GM18873 (cell line): ENCODE data around the gene TSEN54.

Experiments
- ATAC-seq: cut with Tn5 transposase; IDR thresholded peaks from one replicate; pipeline ENCODE4 v1.9.1; 2021; ENCODE audit warnings: mild to moderate bottlenecking, moderate library complexity, moderate number of reproducible peaks; ENCODE audit not compliant: unreplicated experiment, low FRiP score

The TSEN54 gene

DNA sequence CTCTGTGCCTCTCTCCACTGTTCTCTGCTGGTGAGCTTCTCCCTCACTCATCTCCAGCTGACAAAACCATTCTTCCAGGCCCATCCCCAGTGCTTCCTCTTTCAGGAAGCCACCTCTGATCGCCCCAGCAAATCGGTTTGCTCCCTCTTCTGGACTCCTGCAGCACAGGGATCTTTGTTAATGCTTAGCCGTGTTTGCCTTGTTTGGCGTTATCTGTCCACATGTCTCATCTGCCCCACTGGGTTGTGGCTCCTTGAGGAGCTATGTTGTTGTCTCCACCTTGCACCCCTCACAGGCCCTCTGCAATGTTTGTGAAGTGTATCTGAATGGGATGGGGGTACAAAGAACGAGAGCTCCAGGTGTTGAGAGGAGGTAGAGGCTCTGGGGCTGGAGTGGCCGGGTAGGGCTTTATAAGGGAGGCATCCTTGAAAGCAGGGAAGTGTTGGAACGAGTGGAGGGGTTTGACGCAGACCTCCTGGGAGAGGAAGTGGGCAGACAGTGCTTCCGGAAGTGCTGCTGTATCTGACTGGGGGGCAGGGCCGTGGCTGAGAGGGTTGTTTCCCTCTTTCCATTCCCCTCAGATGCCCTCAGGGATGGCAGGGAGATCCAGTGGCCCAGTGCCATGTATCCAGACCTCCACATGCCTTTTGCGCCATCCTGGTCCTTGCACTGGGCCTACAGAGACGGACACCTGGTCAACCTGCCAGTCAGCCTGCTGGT, 28.8 kb upstream of the TSEN54 start:
- no peak for ATAC-seq

DNA sequence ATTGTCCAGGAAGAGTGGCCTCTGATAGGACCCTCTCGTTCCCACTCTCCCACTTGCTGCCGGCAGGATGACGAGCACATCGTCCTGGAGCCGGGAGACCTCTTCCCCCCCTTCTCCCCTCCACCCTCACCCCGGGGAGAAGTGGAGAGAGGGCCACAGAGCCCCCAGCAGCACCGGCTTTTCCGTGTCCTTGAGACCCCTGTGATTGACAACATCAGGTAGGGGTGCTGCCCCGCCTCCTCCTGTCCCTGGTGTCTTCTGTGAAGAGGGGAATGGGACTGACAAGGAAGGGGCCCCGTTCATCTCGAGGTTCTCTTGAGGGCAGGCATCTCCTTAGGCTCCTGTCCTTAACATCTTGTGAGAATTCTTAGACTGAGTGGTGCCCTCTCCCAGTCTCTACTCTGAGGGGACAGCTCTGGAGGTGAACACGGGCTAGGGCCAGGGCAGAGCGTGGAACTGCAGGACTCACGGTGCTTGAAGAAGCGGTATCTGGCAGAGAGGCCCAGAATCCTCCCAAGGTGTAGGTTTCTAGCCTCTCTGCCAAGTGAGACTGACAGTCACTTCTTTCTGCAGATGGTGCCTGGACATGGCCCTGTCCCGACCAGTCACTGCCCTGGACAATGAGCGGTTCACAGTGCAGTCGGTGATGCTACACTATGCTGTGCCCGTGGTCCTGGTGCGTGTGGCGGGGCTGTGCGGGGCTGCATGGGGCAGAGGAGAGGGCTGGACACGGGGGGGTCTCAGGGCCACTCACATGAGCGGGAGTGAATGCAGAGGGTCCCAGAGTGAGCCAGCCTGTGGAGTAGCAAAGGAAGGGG, 27.4 kb upstream of the TSEN54 start:
- no peak for ATAC-seq

DNA sequence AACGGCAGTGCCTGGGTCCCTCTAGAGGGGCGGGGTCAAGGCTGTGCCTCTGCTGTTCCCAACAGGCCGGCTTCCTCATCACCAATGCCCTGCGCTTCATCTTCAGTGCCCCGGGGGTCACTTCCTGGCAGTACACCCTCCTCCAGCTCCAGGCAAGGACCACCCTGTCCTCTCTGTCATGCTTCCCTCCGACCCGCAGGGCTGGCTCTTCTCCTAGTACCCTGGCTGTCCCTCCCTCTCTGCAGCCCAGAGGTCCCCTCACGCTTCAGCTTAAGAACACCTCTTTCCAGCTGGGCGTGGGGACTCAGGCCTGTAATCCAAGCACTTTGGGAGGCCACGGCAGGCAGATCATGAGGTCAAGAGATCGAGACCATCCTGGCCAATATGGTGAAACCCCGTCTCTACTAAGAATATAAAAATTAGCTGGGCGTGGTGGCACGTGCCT, 26.8 kb upstream of the TSEN54 start:
- no peak for ATAC-seq

DNA sequence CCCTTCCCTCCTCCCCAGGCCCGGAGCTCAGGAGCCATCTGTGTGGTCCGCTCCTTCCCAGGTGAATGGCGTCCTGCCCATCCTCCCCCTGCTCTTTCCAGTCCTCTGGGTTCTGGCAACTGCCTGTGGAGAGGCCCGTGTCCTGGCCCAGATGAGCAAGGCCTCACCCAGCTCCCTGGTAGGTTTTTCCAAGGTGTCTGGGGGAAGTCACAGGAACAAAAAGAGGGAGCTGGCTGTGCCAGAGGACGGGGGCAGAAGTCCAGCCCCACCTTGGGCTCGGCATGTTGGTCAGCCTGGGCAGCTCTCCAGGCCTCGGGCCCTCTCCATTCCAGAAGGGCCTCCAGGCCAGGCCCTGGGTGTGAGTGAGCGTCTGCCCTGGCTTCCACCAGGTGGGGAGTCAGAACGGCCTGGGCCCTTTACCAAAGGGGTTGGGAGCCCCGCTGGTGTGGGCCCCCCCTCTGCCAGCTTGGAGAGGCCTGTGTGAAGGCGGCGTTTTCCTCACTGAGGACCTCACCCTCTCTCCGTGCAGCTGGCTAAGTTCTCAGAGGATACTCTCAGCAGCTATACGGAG, 26.1 kb upstream of the TSEN54 start:
- no peak for ATAC-seq

DNA sequence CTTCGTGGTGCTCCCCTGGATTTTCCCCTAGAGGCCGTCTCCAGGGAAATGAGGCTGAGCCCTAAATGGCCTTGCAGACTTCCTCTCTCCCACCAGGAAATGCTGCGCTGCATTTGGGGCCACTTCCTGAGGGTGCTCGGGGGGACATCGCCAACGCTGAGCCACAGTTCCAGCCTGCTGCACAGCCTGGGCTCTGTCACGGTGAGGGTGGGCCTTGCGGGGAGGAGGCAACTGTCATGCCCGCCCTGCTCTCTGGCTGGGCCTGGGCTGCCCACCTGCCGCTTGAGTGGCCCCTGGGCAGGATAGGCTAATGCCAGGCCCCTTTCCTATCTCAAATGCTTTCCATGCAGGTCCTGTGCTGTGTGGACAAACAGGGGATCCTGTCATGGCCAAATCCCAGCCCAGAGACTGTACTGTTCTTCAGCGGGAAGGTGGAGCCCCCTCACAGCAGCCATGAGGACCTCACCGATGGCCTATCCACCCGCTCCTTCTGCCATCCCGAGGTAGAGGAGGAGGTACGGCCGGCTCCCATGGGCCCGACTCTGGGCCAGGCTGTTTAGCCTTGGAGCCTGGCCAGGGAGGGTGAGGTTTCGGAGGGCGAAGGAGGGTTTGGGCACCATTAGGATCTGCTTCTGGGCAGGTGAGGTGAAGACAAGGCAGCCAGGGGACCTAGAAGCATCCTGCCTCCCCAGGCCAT, 25.2 kb upstream of the TSEN54 start:
- ATAC-seq, result no peak

DNA sequence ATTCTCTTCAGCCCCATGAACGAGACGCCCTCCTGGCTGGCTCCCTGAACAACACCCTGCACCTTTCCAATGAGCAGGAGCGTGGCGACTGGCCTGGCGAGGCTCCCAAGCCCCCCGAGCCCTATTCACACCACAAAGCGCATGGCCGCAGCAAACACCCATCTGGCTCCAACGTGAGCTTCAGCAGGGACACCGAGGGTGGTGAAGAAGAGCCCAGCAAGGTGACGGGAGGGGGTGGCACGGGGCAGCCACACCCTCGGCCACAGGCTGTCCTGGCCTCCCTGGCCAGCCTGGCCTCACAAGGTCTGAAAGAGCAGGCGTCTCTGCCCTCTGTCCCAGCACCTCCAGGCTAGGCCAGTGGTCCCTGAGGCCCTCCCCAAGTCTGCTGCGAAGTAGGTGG, 24.6 kb upstream of the TSEN54 start:
- ATAC-seq, result no peak

DNA sequence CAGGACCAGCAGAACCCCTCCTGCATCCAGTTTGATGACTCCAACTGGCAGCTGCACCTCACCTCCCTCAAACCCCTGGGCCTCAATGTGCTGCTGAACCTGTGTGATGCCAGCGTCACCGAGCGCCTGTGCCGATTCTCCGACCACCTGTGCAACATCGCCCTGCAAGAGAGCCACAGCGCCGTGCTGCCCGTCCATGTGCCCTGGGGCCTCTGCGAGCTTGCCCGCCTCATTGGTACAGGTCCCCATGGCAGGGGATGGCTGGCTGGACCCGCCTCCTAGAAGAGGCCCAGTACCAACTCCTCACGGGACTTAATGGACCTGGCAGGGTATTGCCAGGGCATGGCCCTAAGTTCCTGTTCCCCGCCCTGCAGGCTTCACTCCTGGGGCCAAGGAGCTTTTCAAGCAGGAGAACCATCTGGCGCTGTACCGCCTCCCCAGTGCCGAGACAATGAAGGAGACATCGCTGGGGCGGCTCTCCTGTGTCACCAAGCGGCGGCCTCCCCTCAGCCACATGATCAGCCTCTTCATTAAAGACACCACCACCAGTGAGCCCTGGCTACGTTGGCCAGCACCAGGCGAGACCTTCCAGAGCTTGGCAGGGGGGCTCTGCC, 23.7 kb upstream of the TSEN54 start:
- no peak for ATAC-seq

DNA sequence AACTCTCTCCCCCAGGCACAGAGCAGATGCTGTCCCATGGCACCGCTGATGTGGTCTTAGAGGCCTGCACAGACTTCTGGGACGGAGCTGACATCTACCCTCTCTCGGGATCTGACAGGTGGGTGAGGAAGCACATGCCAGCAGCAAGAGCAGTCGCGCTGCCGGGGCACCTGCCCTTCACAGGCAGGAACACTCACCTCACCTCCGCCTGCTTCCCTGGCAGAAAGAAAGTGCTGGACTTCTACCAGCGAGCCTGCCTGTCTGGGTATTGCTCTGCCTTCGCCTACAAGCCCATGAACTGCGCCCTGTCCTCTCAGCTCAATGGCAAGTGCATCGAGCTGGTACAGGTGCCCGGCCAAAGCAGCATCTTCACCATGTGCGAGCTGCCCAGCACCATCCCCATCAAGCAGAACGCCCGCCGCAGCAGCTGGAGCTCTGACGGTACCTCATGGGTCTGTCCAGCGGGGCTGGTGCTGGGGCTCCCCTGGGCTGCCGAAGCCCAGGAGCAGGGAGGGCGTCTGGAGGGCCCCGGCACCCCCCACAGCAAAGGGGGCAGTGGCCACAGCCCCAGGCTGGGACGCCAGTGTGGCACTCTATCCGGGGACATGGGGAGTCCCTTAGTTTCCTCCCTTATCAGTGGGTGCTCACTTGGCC, 22.7 kb upstream of the TSEN54 start:
- ATAC-seq, result no peak

DNA sequence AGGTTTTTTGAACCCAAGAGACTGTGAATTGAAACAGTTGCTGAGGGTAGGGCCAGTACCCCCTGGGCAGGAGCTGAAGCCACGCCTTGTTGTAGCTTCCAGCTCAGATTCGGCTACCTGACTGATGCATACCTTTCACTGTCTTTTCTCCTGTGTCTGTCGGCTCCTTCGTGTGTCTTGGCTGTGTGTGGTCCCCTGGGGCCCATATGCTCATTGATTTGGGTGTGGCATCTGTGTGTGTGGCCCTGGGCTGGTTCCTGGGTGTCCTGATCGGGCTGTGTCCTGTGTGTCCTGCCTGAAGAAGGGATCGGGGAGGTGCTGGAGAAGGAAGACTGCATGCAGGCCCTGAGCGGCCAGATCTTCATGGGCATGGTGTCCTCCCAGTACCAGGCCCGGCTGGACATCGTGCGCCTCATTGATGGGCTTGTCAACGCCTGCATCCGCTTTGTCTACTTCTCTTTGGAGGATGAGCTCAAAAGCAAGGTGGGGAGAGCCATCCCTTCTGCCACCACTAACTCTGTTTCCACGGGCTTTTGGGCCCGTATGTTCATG, 21.9 kb upstream of the TSEN54 start:
- ATAC-seq, result no peak

DNA sequence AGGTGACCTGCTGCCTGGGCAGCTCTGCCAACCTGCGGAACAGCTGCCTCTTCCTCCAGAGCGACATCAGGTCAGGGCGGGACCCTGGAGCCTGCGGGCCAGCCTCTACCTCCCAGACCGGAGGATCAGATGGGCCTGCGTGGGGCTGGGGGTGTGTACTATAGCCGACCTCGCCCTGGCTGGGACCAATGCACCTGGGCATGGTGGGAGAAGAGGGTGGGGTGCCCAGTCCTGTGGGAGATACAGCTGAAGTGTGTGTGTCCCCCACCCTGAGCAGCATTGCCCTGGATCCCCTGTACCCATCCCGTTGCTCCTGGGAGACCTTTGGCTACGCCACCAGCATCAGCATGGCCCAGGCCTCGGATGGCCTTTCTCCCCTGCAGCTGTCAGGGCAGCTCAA, 20.3 kb upstream of the TSEN54 start:
- no peak for ATAC-seq

DNA sequence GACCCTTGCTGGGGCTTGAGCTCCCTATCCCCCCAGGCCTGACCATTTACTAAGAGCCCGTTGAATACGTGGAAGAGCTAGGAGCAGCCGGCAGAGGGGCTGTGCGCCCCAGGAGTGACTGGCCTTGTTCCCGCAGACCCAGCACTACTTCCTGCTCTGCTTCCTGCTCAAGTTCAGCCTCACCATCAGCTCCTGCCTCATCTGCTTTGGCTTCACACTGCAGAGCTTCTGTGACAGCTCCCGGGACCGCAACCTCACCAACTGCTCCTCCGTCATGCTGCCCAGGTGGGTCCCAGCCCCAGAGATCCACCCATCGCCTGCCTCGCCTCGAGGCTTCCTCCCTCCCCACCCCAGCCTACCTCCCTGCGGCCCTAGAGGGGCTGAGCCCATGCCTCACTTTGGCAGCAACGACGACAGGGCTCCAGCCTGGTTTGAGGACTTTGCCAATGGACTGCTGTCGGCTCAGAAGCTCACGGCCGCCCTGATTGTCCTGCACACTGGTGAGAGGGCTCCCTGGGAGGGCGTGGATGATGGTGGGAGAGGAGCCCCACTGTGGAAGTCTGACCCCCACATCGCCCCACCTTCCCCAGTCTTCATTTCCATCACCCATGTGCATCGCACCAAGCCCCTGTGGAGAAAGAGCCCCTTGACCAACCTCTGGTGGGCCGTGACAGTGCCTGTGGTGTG, 18.1 kb upstream of the TSEN54 start:
- ATAC-seq, result no peak

DNA sequence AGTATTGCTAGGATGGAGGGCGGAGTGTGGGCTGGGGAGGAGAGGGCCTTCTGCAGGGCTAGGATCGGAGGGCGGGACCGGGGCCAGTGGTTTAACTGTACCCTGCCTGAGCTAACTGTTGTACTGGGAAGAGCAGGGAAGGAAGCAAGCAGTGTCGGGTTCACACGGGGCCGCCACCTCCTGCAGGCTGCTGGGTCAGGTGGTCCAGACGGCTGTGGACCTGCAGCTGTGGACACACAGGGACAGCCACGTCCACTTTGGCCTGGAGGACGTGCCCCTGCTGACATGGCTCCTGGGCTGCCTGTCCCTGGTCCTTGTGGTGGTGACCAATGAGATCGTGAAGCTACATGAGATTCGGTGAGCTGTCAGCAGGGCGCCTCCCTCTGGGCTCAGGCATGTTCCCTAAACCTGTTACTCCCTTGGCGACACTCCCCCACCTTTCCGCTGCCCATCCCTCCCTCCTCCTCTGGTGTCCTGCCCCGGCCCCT, 17.6 kb upstream of the TSEN54 start:
- ATAC-seq, result no peak

DNA sequence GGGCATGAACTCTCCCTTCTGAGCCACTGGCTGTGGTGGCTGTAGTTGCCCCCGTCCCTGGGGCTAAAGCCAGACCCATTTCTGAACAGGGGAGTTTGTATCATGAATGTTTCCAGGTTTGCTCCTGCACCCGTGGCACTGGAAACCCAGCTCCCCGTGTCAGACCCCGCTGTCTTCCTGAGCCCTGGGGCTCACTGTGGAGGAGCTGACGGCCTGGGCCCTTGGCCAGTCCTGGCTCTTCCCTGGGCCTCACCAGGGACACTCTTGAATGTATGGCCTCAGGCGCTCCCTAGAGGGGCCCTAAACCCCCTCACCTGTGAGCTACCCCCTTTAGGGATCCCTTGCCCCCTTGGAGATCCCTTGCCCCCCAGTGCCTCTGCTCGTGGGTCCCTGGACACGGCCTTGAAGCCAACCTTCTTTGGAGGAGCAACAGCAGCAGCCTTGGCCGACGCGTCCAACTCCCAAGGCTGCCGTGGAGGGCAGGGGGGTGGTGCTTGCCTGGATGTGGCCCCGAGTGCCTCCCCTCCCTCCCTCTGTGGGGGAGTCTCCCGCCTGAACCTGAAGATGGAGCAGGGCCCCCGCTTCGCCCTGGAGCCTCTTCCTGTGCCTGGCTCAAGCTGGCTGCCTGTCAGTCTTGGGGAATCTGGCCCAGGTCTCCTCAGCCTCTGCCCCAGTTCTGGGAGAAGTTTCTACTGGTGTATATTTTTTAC, 16.9 kb upstream of the TSEN54 start:
- no peak for ATAC-seq

DNA sequence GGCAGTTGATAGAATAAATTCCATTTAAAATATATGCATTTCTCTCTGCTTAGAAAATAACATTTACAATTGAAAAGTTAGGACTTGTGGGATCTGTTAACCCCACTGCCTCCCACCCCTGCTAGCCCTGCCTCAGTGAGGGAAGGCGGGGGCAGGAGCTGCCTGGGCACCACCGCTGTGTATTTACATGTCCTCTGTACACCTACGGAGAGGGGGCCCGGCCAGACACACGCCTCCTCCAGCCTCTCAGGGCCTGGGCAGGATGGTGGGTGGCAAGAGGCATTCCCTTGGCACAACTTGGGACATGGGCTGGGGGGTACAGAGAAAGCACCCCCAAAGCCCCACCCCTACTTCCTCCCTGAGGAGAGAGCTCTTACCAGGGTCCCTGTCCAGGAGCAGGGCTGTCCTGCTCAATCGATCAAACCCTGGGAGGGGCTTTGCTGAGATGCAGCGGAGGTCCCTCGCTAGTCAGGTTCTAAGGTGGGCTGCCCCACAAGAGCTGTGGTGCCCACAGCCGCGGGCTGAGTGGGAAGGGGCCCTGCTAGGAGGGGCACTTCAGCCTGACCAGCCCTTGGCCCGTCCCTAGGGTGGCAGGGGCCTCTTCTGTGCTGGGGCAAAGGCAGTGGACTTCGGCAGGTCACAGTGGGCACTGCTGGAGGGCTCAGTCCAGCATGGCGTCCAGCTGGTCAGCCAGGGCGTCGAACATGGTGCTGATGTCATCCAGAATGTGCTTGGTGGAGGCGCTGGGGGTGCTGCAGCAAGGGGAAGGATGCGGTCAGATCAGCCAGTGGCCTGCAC, 15.7 kb upstream of the TSEN54 start:
- ATAC-seq, result no peak

DNA sequence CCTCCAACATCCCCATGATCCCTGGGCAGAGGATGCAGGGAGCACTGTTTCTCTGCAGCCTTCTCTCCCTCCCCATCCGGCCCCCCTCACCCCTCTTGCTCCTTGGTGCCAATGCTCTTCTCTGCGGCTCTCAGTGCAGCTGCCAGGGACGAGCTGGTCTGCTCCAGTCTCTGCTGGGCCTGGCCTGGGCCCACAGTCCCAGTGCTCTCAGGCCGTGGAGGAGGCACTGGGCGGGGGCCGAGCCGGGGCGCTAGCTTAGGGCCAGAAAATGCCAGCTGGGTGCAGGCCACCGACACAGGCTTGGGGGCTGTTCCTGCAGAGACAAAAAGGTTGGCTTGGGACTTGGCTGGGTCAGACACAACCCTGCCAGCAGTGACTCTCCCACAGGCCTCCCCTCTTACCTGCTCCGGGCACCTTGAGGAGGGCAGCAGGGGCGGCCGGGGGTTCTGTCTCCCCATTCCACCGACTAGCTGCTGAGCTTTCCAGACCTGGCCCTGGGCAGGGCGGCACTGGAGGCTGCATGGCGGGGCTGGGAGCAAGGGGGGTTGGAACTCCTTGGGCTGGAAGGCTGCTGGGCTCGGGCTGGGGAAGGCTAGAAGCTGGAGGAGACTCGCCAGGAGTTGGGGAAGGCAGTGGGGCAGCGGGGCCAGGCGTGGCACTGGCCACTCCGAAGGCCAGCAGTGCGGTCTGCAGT, 14.8 kb upstream of the TSEN54 start:
- no peak for ATAC-seq

DNA sequence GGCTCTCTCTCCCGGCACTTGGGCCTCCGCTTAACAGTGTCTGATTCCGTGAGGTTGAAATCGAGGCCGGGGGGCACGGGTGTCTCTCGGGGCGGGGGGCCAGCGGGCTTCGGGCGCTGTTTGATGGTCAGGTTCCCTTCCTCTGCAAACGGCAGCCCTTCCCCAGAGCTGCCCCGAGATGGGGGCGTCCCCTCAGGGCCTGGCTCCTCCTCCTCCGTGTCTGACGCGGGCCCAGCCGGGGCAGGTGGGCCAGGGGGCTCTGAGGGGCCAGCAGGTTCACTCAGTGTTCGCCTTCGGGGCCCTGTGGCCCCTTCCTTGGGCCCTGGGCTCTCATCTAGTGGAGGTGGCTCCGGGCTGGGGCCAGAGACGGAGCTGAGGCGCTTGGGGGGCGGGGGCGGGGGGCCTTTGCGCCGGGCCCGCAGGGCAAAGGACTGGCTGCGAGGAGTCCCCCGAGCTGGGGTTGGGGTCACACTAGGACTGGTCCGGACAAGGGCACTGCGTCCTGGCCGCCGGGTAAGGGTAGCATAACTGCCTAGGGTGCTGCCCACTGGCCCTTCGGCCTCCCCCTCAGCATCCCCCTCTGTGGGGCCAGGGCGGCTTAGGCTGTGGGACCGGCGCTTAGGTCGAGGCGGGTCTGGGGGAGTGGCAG, 14.1 kb upstream of the TSEN54 start:
- no peak for ATAC-seq
